Endothelial cell (in vitro differentiated cells): ENCODE results near the gene TP53TG5. TPM values are rescaled to one million over a fixed set of nuclear protein-coding genes. Genes with fewer than 3 reads are reported as not detected.

Experiments
- DNase-seq: peaks from one replicate; pipeline ENCODE4 v3.0.0; 2021; ENCODE audit warnings: low spot score
- H3K27ac Mint-ChIP-seq: one replicate; pipeline ENCODE4 v1.8.0; 2021; ENCODE audit warnings: mixed read lengths, inconsistent platforms; ENCODE audit not compliant: unreplicated experiment
- H3K27me3 Mint-ChIP-seq: one replicate; pipeline ENCODE4 v1.8.0; 2021; ENCODE audit warnings: mild to moderate bottlenecking, moderate library complexity, mixed read lengths, inconsistent platforms; ENCODE audit not compliant: unreplicated experiment
- H3K36me3 Mint-ChIP-seq: one replicate; pipeline ENCODE4 v1.8.0; 2021; ENCODE audit warnings: mild to moderate bottlenecking, low read depth, mixed read lengths, inconsistent platforms; ENCODE audit not compliant: unreplicated experiment
- H3K4me1 Mint-ChIP-seq: one replicate; pipeline ENCODE4 v1.8.0; 2021; ENCODE audit warnings: mild to moderate bottlenecking, mixed read lengths, inconsistent platforms; ENCODE audit not compliant: unreplicated experiment
- H3K4me3 Mint-ChIP-seq: one replicate; pipeline ENCODE4 v1.8.0; 2021; ENCODE audit warnings: mild to moderate bottlenecking, mixed read lengths, inconsistent platforms; ENCODE audit not compliant: unreplicated experiment
- H3K9me3 Mint-ChIP-seq: one replicate; pipeline ENCODE4 v1.8.0; 2021; ENCODE audit warnings: mixed read lengths, inconsistent platforms; ENCODE audit not compliant: unreplicated experiment
- total RNA-seq: library from RNA; stranded (reverse); fragmentation: NEBNext Ultra II Directional; extraction: Animal tissue kit (Norgen Biotek cat#: 25700); gene quantifications from one replicate; pipeline ENCODE4 v1.2.1, GENCODE V29; 2021; ENCODE audit not compliant: unreplicated experiment
- TF ChIP-seq, protein P1 (sequence below): fragments of 200-600 bp; sonication (generic); IDR thresholded peaks from one replicate; pipeline ENCODE4 v1.5.0; 2021; ENCODE audit warnings: antibody characterized with exemption; ENCODE audit not compliant: unreplicated experiment

The TP53TG5 gene
- total RNA-seq, 1 donor from 2014 or later, result not detected

DNA sequence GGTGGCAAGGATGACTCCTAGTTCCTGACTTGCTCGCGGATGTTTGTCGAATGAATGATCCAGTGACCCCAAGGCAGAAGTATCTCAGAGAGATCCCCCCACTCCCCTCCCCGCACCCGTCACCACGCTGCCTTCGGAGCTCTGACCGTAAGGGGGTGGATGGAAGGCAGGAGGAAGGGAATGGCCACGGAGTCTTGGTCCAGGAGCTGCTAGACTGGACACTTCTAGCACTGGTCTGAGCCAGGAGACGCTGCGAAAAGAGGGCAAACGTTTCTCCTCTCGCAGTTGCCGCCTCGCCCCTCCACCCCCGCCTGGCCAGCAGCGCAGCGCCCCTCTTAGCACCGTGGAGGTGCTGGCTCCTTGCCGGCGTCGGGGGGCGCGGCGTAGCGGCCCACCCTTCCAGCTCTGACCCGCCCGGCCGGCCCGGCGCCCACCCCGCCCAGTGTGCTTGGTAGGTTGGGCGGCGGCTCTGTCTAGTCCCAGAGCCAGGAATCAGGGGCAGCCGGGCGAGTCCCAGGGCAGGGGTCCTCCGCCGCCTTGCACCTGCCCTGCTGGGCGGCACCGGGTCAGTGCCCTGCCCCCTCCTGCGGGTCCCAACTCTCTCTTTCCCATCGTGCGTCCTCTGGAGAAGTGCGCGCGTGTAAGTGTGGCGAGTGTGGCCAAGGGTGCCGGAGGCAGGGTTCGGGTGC is 27.6 kb upstream of the TP53TG5 start:
- peaks cover 10% of the 10 kb centered on the region for H3K36me3 Mint-ChIP-seq

DNA sequence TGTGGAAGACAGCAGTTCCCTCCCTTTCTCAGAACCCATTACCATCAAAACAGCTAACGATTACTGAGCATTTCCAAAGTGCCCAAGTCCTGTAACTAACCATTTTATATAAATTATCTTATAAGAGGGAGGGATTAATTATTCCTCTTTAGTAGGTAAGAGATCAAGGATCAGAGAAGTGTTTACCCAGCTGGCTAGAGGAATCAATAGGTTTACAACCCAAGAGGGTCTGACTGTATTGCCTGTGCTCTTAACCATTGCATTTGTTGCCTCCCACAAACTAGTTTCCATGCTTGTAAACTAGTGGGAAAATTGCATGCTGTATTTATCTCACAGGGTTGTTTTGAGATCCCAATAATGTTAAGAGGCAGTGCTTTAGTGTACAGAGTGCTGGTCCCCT is 26.3 kb upstream of the TP53TG5 start:
- H3K36me3 Mint-ChIP-seq, result peaks cover 7% of the 10 kb centered on the region
- H3K27me3 Mint-ChIP-seq, result peaks cover 26% of the 10 kb centered on the region
- DNase-seq, result no peak
- H3K9me3 Mint-ChIP-seq, result peaks cover 10% of the 10 kb centered on the region
- TF ChIP-seq, protein P1, sequence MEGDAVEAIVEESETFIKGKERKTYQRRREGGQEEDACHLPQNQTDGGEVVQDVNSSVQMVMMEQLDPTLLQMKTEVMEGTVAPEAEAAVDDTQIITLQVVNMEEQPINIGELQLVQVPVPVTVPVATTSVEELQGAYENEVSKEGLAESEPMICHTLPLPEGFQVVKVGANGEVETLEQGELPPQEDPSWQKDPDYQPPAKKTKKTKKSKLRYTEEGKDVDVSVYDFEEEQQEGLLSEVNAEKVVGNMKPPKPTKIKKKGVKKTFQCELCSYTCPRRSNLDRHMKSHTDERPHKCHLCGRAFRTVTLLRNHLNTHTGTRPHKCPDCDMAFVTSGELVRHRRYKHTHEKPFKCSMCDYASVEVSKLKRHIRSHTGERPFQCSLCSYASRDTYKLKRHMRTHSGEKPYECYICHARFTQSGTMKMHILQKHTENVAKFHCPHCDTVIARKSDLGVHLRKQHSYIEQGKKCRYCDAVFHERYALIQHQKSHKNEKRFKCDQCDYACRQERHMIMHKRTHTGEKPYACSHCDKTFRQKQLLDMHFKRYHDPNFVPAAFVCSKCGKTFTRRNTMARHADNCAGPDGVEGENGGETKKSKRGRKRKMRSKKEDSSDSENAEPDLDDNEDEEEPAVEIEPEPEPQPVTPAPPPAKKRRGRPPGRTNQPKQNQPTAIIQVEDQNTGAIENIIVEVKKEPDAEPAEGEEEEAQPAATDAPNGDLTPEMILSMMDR, result no peak
- no peak overlapping the region for H3K27ac Mint-ChIP-seq
- H3K4me3 Mint-ChIP-seq, result peak overlapping the region; percentile 5
- H3K4me1 Mint-ChIP-seq, result peaks cover 2% of the 10 kb centered on the region

More for the DNA sequence above, 27.6 kb upstream of the TP53TG5 start:
- TF ChIP-seq, protein P1, result no peak
- Mint-ChIP-seq H3K9me3 (peaks cover 4% of the 10 kb centered on the region), H3K27ac (no peak overlapping the region), H3K4me3 (peak overlapping the region; percentile 51), H3K4me1 (peaks cover 2% of the 10 kb centered on the region), H3K27me3 (peaks cover 26% of the 10 kb centered on the region)
- DNase-seq, result no peak

DNA sequence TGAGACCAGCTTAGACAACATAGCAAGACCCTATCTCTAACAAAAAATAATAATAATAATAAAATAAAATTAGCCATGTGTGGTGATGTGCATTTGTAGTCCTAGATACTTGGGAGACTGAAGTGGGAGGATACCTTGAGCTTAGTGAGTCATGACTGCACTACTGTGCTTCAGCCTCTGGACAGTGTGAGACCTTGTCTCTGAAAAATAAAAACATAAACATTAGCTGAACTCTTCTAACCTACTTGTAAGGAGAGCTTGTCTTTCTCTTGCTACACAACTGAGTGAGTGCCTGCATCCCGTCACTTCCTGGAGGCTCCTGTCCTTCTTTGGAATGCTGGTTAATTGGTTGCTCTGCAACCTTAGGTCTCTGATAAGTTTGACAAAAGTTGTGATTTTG is 24.8 kb upstream of the TP53TG5 start:
- Mint-ChIP-seq H3K9me3 (peaks cover 10% of the 10 kb centered on the region), H3K36me3 (peaks cover 7% of the 10 kb centered on the region), H3K4me3 (no peak overlapping the region), H3K27me3 (peaks cover 23% of the 10 kb centered on the region), H3K4me1 (peaks cover 2% of the 10 kb centered on the region), H3K27ac (no peak overlapping the region)
- no peak for DNase-seq
- TF ChIP-seq, protein P1, result no peak

DNA sequence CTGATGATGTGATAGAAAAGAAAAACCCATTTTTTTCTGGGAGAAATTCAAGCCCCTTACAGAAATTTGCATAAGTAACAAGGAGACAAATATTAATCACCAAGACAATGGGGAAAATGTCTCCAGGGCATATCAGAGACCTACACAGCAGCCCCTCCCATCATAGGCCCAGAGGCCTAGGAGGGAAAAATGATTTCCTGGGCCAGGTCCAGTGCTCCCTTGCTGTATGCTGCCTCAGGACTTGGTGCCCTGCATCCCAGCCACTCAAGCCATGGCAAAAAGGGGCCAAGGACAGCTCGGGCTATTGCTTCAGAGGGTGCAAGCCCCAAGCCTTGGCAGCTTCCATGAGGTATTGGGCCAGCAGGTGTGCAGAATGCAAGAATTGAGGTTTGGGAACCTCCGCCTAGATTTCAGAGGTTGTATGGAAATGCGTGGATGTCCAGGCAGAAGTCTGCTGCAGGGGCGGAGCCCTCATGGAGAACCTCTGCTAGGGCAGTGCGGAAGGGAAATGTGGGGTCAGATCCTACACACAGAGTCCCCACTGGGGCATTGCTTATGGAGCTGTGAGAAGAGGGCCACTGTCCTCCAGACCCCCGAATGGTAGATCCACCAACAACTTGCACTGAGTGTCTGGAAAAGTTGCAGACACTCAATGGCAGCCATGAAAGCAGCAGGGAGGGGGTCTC is 22.4 kb upstream of the TP53TG5 start:
- peaks cover 7% of the 10 kb centered on the region for H3K36me3 Mint-ChIP-seq
- H3K4me3 Mint-ChIP-seq, result no peak overlapping the region
- no peak for DNase-seq
- H3K4me1 Mint-ChIP-seq, result peaks cover 2% of the 10 kb centered on the region
- no peak overlapping the region for H3K27ac Mint-ChIP-seq
- H3K9me3 Mint-ChIP-seq, result peaks cover 10% of the 10 kb centered on the region
- TF ChIP-seq, protein P1, result no peak
- peaks cover 15% of the 10 kb centered on the region for H3K27me3 Mint-ChIP-seq

DNA sequence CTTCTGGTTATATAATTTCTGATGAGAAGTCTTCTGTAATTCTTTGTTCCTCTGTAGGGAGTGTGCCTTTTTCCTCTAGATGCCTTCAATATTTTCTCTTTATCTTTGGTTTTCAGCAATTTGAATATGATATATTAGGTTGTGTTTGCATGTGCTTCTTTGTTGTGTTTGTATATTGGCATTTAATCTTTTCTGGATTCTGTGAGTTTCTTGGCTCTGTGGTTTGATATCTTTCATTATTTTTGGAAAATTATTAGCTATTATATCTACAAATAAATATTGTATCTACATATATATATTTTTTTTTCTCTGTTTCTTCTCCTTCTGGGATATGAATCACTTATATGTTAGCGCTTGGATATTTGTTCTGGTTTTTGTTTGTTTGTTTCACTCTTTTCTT is 20.9 kb upstream of the TP53TG5 start:
- peaks cover 10% of the 10 kb centered on the region for H3K9me3 Mint-ChIP-seq
- no peak for DNase-seq
- H3K36me3 Mint-ChIP-seq, result peaks cover 7% of the 10 kb centered on the region
- TF ChIP-seq, protein P1, result no peak
- no peak overlapping the region for H3K4me3 Mint-ChIP-seq
- peaks cover 6% of the 10 kb centered on the region for H3K27me3 Mint-ChIP-seq
- no peaks in the 10 kb centered on the region for H3K4me1 Mint-ChIP-seq
- no peak overlapping the region for H3K27ac Mint-ChIP-seq
